ENCODE measurements around the gene SBF2.

DNA sequence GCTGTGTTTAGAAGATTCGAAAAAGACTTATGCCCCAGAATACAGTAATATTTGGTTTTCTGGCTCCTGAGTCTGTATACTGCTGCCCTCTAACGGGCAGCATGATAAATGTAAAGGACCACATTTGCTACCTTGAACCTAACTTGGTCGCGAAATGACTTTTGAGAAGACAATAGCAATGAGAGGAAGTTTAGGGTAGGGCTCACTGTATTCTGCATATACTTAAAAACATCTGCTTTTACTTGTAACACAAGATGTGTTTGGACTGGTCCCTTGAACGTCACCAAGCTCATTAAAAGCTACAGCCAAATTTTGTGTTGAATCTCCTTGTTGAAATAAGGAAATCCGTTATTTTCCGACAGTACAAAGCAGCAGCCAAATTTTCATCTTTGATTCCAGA, 321.0 kb downstream of the SBF2 start:
- TF ChIP-seq POLR2A (IDR thresholded peaks at IDR 0.05; ENCODE audit: low read depth, low read length), result no peak
- TF ChIP-seq POLR2AphosphoS5 (IDR thresholded peaks at IDR 0.05; ENCODE audit: low read depth, low read length), result no peak
- TF ChIP-seq TAF1 (IDR thresholded peaks at IDR 0.05; ENCODE audit: borderline replicate concordance, low read depth, low read length), result no peak

Data from GM12892 (cell line).